Dendritic cell treated with granulocyte-macrophage colony-stimulating factor and Interleukin-4, amounts not matched to agents 40 ng/mL and 50 ng/mL, for 4 days (primary cell): ENCODE measurements around the gene SREBF1.

Experiments
- H3K27ac Mint-ChIP-seq: one replicate; pipeline ENCODE4 v1.8.0; 2022; ENCODE audit warnings: mild to moderate bottlenecking, mixed read lengths
- H3K27me3 Mint-ChIP-seq: one replicate; pipeline ENCODE4 v1.8.0; 2022; ENCODE audit warnings: mild to moderate bottlenecking, mixed read lengths
- H3K36me3 Mint-ChIP-seq: one replicate; pipeline ENCODE4 v1.8.0; 2022; ENCODE audit warnings: low read depth, mixed read lengths
- H3K4me1 Mint-ChIP-seq: one replicate; pipeline ENCODE4 v1.8.0; 2022; ENCODE audit warnings: low read depth, mixed read lengths
- H3K4me3 Mint-ChIP-seq: one replicate; pipeline ENCODE4 v1.8.0; 2022; ENCODE audit warnings: mild to moderate bottlenecking, moderate library complexity, mixed read lengths
- H3K9me3 Mint-ChIP-seq: one replicate; pipeline ENCODE4 v1.8.0; 2022; ENCODE audit warnings: mixed read lengths
- intact Hi-C: fragments of 100-400 bp; cut with micrococcal nuclease; formaldehyde crosslinking; loops from one replicate; pipeline ENCODE4 v1.15.0; 2022

The SREBF1 gene

GRCh38 chr17:17849845-17850373, 13.1 kb upstream of the SREBF1 start:
- H3K4me1 Mint-ChIP-seq, result peaks cover 67% of the 10 kb centered on the region
- H3K36me3 Mint-ChIP-seq, result peaks cover 49% of the 10 kb centered on the region
- intact Hi-C loops, result no loop called here
- no peaks in the 10 kb centered on the region for H3K27me3 Mint-ChIP-seq
- H3K4me3 Mint-ChIP-seq, result no peak overlapping the region
- H3K9me3 Mint-ChIP-seq, result no peaks in the 10 kb centered on the region
- H3K27ac Mint-ChIP-seq, result peak overlapping the region; percentile 94

DNA sequence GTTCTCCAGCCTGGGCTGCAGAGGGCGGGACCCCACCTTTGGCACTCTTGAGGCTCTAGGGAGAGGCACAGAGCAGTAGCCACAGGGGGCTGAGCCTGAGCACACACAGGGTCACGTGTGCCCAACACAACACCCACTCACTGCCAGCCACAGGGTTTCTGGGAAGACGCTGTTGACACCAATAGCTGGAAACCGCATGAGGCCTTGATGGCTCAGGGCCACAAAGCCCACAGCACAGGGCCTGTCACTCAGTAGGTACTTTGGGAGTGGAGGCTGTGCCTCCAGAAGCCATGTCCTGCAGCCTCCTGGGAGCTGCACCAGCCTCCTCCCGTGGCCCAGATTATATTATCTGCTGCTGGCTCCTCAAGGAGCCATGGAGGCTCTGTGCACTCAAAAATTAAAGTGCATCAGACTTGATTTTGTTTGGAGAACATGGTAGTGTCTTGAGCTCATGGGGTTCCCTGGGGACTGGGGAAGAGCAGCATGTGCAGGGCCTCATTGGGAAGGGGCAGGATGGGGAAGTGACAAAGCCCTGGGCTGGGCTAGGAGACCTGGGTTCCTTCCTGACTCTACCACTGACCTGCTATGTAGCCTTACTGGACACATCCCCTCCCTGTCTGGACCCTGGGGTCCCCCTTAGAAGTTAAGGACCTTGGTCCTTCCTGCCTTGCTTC, 12.5 kb upstream of the SREBF1 start:
- Mint-ChIP-seq H3K4me1 (peaks cover 62% of the 10 kb centered on the region), H3K27ac (peak overlapping the region; percentile 94), H3K4me3 (peak overlapping the region; percentile 2), H3K36me3 (peaks cover 49% of the 10 kb centered on the region), H3K27me3 (no peaks in the 10 kb centered on the region), H3K9me3 (no peaks in the 10 kb centered on the region)
- intact Hi-C loops, result no loop called here

DNA sequence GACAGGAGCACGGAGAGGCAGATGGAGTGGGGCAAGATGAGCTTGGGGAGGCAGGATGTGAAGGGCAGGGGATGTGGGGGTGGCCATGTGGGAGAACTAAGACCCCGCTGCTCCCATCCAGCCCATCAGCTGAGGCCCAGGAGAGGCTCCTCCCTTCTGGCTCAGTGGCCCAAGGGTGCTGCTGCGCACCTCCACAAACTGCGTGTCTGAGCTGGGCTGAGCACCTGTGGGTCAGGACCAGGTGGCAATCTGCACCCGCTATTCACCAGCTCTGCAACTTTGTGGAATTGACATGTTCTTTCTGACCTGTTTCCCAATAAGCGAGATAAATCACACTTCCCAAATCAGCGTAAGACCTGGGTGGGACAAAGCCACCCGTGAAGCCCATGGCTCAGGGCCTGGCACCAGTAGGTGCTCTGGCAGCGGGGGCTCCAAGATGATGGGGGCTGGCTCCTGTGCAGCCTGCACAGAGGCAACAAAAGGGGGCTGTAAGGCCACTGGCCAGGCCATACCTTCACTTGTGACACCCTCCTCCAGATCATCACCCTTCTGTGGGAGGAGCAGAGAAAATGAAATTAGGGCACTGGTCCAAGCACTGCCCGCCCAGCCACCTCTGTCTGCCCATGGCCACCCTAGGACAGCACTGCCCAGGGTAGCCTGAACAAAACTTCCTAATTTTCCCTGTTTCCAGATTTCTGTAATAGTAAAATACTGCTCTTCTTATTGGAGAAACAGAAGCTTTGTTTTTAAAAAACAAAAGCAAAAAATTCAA, 11.7 kb upstream of the SREBF1 start:
- H3K9me3 Mint-ChIP-seq, result no peaks in the 10 kb centered on the region
- peaks cover 49% of the 10 kb centered on the region for H3K36me3 Mint-ChIP-seq
- peaks cover 62% of the 10 kb centered on the region for H3K4me1 Mint-ChIP-seq
- no peaks in the 10 kb centered on the region for H3K27me3 Mint-ChIP-seq
- intact Hi-C loops, result loop anchor here (1.0 kb wide), 1 partner anchor 8 kb away; no protein-coding TSS in a partner anchor
- H3K4me3 Mint-ChIP-seq, result peak overlapping the region; percentile 30
- peak overlapping the region; percentile 94 for H3K27ac Mint-ChIP-seq

GRCh38 chr17:17847726-17848125, 10.9 kb upstream of the SREBF1 start:
- Mint-ChIP-seq H3K36me3 (peaks cover 49% of the 10 kb centered on the region), H3K4me1 (peaks cover 67% of the 10 kb centered on the region), H3K4me3 (no peak overlapping the region), H3K27ac (peak overlapping the region; percentile 94), H3K9me3 (no peaks in the 10 kb centered on the region), H3K27me3 (no peaks in the 10 kb centered on the region)
- intact Hi-C loops, result loop anchor here (1.0 kb wide), 1 partner anchor 7 kb away; no protein-coding TSS in a partner anchor

- peaks cover 44% of the 10 kb centered on the region for H3K36me3 Mint-ChIP-seq
- H3K9me3 Mint-ChIP-seq, result no peaks in the 10 kb centered on the region
- H3K4me3 Mint-ChIP-seq, result no peak overlapping the region
- H3K4me1 Mint-ChIP-seq, result peaks cover 71% of the 10 kb centered on the region
- intact Hi-C loops, result no loop called here
- H3K27ac Mint-ChIP-seq, result peak overlapping the region; percentile 94
- H3K27me3 Mint-ChIP-seq, result no peaks in the 10 kb centered on the region
Measured at GRCh38 chr17:17847118-17847689, 10.4 kb upstream of the SREBF1 start.

DNA sequence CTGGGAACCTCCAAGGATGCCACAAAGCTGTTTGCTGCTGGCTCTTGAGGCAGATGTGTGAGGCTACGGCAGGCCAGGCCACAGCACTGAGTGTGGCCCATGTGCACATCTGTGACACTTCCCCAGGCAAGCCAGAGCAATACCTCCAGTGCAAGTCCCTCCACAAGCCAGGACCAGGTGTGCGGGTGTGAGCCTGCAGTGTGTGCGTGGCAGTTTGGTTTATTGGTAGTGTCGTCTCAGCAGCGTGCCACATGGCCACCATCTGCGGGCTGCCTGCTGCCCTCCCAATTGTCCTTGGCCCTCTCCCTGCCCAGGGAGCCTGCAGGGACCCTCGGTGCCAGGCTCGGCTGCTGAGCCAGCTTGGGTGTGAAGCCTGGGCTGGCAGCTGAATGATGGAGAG, 9.9 kb upstream of the SREBF1 start:
- Mint-ChIP-seq H3K4me3 (no peak overlapping the region), H3K4me1 (peaks cover 71% of the 10 kb centered on the region), H3K9me3 (no peaks in the 10 kb centered on the region)

DNA sequence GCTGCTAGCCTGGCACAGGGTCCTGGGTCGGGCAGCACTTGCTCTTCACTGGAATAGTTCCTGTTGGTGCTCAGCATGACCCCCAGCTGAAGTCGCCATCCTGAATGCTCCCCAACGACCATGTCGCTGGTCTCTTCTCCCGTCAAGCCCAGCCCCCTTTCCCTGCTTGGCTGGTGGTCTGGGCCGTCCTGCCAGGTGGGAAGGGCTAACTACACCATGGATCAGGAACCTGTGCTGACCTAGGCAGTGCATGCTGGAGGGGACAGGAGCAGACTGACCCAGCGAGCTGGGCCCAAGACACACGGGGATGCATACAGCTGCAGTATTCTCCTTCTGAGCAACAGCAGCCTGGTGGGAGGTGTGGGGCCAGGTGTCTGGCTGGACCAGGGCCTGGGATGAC, 9.2 kb upstream of the SREBF1 start:
- Mint-ChIP-seq H3K4me3 (no peak overlapping the region), H3K27ac (peak overlapping the region; percentile 94), H3K9me3 (no peaks in the 10 kb centered on the region), H3K27me3 (no peaks in the 10 kb centered on the region), H3K4me1 (peaks cover 71% of the 10 kb centered on the region), H3K36me3 (peaks cover 33% of the 10 kb centered on the region)
- intact Hi-C loops, result no loop called here

More for the DNA sequence above, 9.9 kb upstream of the SREBF1 start:
- peak overlapping the region; percentile 94 for H3K27ac Mint-ChIP-seq
- no peaks in the 10 kb centered on the region for H3K27me3 Mint-ChIP-seq
- peaks cover 39% of the 10 kb centered on the region for H3K36me3 Mint-ChIP-seq
- intact Hi-C loops, result no loop called here

DNA sequence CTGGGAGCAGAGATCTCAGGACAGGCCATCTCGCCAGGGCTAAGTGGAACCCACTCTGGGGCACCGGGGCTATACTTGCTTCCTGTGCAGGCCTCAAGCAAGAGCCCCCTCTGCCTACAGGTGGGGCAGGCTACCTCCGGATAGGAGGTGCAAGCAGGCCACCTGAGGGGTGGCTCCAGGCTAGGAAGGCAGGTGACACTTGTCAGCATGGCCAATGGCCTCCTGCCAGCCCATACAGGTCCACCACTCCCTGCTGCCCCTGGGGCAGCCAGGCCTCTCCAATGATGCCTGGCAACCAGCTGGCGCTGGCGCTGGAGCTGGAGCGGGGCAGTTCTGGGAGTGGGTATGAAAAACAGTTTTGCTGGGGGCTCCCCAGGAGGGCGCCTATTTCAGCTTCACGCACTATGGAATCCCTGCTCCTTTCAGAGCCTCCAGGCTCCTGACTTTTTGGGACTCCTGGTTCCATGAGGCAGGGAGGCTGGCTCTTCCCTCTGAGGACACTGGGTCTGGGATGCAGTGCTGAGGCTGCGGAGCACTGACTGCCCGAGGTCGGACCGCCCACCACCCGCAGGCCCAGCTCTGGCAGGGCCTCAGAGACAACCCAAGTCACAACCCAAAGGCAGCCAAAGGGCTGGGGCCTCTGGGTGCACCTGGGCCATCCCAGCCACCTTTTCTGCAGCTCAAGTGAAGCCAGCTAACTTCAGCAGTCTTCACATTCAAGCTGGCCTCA, 8.4 kb upstream of the SREBF1 start:
- intact Hi-C loops, result no loop called here
- Mint-ChIP-seq H3K4me1 (peaks cover 67% of the 10 kb centered on the region), H3K27ac (no peak overlapping the region), H3K4me3 (no peak overlapping the region), H3K36me3 (peaks cover 25% of the 10 kb centered on the region), H3K27me3 (no peaks in the 10 kb centered on the region), H3K9me3 (no peaks in the 10 kb centered on the region)

DNA sequence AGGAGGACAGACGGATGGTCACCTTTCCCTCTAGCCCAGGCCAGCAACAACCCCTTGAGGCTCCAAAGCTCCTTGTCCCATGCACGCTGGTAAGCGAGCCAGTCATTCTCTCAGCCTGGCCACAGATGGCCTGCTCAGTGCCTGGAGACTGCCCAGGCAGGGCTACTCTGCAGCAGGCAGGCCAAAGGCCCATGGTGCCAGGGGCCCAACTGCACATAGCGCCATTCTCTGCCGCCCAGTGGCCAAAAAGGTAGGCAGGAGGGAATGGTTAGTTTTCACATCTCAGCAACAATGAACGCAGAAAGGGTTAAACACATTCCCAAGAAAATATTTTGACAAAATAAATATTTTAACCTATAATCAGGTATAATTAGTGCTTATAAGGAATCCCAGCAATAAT, 7.7 kb upstream of the SREBF1 start:
- peaks cover 62% of the 10 kb centered on the region for H3K4me1 Mint-ChIP-seq
- H3K36me3 Mint-ChIP-seq, result peaks cover 25% of the 10 kb centered on the region
- no peak overlapping the region for H3K4me3 Mint-ChIP-seq
- H3K27me3 Mint-ChIP-seq, result no peaks in the 10 kb centered on the region
- intact Hi-C loops, result no loop called here
- H3K9me3 Mint-ChIP-seq, result no peaks in the 10 kb centered on the region
- H3K27ac Mint-ChIP-seq, result peak overlapping the region; percentile 30

- Mint-ChIP-seq H3K9me3 (no peaks in the 10 kb centered on the region), H3K4me3 (no peak overlapping the region), H3K27me3 (no peaks in the 10 kb centered on the region), H3K36me3 (peaks cover 25% of the 10 kb centered on the region), H3K4me1 (peaks cover 62% of the 10 kb centered on the region), H3K27ac (peak overlapping the region; percentile 30)
- intact Hi-C loops, result no loop called here
Measured at GRCh38 chr17:17844079-17844478, 7.3 kb upstream of the SREBF1 start.

DNA sequence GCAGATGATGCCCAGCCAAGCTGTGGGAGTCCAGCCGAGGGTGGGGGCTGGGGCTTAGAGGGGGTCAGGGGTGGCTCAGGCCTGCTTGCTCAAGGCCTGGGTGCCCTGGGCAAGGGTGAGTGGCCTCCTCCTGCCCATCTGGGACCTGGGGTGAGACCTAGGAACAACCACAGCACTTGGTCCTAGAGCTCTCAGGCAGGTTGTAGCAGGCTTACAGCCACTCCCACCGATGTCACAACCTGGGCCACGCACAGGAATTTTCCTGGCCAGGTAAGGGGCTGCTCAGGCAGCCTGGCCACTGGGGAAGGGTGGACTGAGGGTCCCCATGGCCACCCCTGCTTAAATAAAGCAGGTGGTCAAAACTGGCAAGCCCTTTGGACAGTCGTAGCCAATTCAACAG, 6.3 kb upstream of the SREBF1 start:
- no peaks in the 10 kb centered on the region for H3K27me3 Mint-ChIP-seq
- H3K4me1 Mint-ChIP-seq, result peaks cover 62% of the 10 kb centered on the region
- H3K9me3 Mint-ChIP-seq, result no peaks in the 10 kb centered on the region
- no peak overlapping the region for H3K4me3 Mint-ChIP-seq
- intact Hi-C loops, result no loop called here
- peak overlapping the region; percentile 97 for H3K27ac Mint-ChIP-seq
- H3K36me3 Mint-ChIP-seq, result peaks cover 25% of the 10 kb centered on the region

DNA sequence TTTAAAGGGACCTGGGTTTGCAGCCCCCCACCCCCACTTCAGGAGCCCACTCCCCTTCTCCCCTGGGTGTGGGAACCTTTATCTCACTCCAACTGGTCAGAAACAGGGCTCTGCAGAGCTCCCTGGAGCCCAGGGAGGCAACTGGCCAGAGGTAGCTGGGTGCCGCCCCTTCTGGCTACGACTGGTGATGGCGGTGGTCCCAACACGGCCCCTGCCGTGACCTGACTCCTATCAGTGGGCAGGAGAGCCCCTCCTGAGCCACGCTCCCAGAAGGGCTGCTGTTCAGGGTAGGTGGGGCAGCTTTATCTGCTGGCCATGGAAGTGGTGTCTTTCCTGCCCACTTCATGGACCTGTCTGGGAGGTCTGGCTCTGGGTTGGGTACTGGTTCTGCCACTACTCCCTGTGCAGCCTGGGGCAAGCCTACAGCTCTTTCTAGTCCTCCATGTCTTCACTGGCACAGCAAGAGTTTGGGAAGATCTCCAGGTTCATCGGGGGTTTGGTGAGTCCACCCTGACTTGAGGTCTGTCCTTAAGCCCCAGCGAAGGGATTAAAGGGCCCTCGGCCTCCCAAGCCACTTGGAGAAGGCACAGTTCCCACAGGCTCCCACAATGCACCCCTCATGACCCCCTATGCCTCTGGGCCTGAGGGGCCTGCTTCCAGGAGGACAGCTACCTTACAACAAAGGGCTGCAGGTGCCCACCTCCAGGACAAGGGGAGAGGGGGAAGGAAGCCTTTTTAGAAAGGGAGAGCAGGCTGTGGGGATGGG, 5.5 kb upstream of the SREBF1 start:
- Mint-ChIP-seq H3K4me3 (no peak overlapping the region), H3K27ac (peak overlapping the region; percentile 97), H3K4me1 (peaks cover 62% of the 10 kb centered on the region), H3K27me3 (no peaks in the 10 kb centered on the region), H3K36me3 (peaks cover 21% of the 10 kb centered on the region), H3K9me3 (no peaks in the 10 kb centered on the region)
- intact Hi-C loops, result no loop called here

DNA sequence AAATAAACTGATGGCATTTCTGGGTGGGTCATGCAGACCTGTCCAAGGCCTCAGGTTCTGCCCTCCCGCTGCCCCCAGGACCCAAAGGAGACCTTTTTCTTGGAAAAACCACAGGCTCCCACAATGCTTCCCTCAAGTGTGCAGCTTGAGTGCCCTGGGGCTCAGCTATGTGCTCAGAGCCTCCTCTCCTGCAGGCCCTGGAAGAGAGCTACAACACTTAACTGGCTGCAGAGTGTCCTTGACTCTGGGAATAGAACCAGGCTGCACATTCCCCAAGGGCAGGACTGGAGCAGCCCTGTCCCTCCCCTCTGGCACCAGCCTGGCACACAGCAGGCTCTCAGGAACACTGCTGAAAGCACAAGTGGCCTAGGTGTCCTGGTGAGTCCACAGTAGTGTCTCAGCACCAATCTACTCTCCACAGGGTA, 4.8 kb upstream of the SREBF1 start:
- H3K27me3 Mint-ChIP-seq, result no peaks in the 10 kb centered on the region
- peak overlapping the region; percentile 97 for H3K27ac Mint-ChIP-seq
- H3K4me1 Mint-ChIP-seq, result peaks cover 61% of the 10 kb centered on the region
- no peak overlapping the region for H3K4me3 Mint-ChIP-seq
- H3K36me3 Mint-ChIP-seq, result peaks cover 21% of the 10 kb centered on the region
- intact Hi-C loops, result loop anchor here (2.0 kb wide), 1 partner anchor 17 kb away; no protein-coding TSS in a partner anchor
- no peaks in the 10 kb centered on the region for H3K9me3 Mint-ChIP-seq
